Sigmoid colon (tissue), 7 donors: ENCODE results near the gene TSEN54. TPM values are rescaled to one million over a fixed set of nuclear protein-coding genes. Genes with fewer than 3 reads are reported as not detected.

Experiments
- DNase-seq: peaks from one replicate; pipeline ENCODE4 v3.0.0-alpha.2; 2019
- H3K27ac ChIP-seq, 4 donors: fragments of 200-600 bp; sonication (generic); one replicate each; pipeline ENCODE4 v1.5.1; 2016 to 2019; ENCODE audit warnings: mild to moderate bottlenecking in 1 of 4
- H3K27me3 ChIP-seq, 3 donors: fragments of 200-600 bp; sonication (generic); one replicate each; pipeline ENCODE4 v1.5.1; 2019; ENCODE audit warnings: mild to moderate bottlenecking in 1 of 3
- H3K36me3 ChIP-seq, 4 donors: fragments of 200-600 bp; sonication (generic); one replicate each; pipeline ENCODE4 v1.5.1; 2016 to 2019
- H3K4me1 ChIP-seq, 4 donors: fragments of 200-600 bp; sonication (generic); one replicate each; pipeline ENCODE4 v1.5.1; 2017 to 2019
- H3K4me3 ChIP-seq, 4 donors: fragments of 200-600 bp; sonication (generic); one replicate each; pipeline ENCODE4 v1.5.1; 2017 to 2019; ENCODE audit warnings: mild to moderate bottlenecking in 2 of 4, moderate library complexity in 1 of 4
- H3K9me3 ChIP-seq, 4 donors: fragments of 200-600 bp in 3 of 4; sonication (generic) in 3 of 4; one replicate each; pipeline versions ENCODE4 v1.5.1 to v1.6.1; 2013 to 2019
- EP300 ChIP-seq, 4 donors: sonication (generic); formaldehyde crosslinking; IDR thresholded peaks; one replicate each; pipeline ENCODE4 v1.6.1; 2017; ENCODE audit warnings: antibody characterized with exemption in 4 of 4
- POLR2A ChIP-seq, 2 donors: fragments of 450-650 bp; IDR thresholded peaks; one replicate each; pipeline ENCODE4 v1.6.1; 2016; ENCODE audit warnings: antibody characterized with exemption in 2 of 2, mild to moderate bottlenecking in 2 of 2, moderate library complexity in 2 of 2
- POLR2AphosphoS5 ChIP-seq, 4 donors: sonication (generic); formaldehyde crosslinking; IDR thresholded peaks; one replicate each; pipeline ENCODE4 v1.6.1; 2017; ENCODE audit warnings: antibody characterized with exemption in 4 of 4
- WGBS, 2 donors: extraction: QIAGEN DNeasy Blood & Tissue Kit; methylation state at CpG; one replicate each; pipeline ENCODE4 v1.1.7; 2013; 5-methylcytosine and 5-hydroxymethylcytosine counted together
- intact Hi-C: fragments of 100-400 bp; cut with DNase I; formaldehyde crosslinking; loops from one replicate; pipeline ENCODE4 v1.15.1; 2023
- polyA plus RNA-seq, 3 donors: library from polyadenylated mRNA; stranded (reverse); fragments of 200-250 nt; gene quantifications; one replicate each; pipeline ENCODE4 v1.2.3, GENCODE V29; 2013
- total RNA-seq, 4 donors: library from RNA; depleted of rRNA; stranded (reverse); fragments of >200 nt; gene quantifications; one replicate each; pipeline ENCODE4 v1.1.0, GENCODE V29; 2016
- TF ChIP-seq, protein P1 (sequence below), 4 experiments: fragments of 450-650 bp in 3 of 4; fragments of 200-600 bp in 1 of 4; IDR thresholded peaks; one replicate each; pipeline ENCODE4 v1.5.1; 2016 to 2019; ENCODE audit warnings: antibody characterized with exemption in 4 of 4, mild to moderate bottlenecking in 3 of 4, moderate library complexity in 2 of 4
- donor health status: healthy with polysubstance abuse.
- donor health status: Bipolar disorder and iron deficiency.
- donor health status: healthy.

The TSEN54 gene
- total and polyA plus RNA-seq, 7 donors: 11.1 to 43.7 (median 25.3) TPM

DNA sequence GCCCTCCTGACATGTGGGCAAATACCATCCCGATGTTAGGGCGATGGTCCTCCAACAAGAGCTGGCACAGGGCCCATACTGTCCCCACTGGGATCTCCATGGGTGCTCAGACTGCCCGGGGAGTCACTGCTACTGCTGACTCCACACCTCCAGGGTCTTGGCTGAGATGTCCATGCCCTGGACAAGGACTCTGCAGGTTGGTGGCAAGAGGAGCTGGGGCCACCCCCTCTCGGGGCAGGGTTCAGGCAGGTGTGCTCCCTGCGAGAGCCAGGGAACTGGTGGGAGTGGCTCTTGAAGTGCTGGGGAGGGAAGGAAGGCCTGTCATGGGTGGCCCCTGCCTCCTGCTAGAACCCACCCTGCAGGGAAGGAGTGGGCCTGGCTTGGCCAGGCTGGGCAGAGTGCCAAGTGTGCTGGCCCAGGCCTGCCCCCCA, 7.4 kb upstream of the TSEN54 start:
- TF ChIP-seq EP300 (IDR thresholded peaks at IDR 0.05) (no peak), POLR2AphosphoS5 (IDR thresholded peaks at IDR 0.05) (no peak), POLR2A (IDR thresholded peaks at IDR 0.05) (no peak)
- TF ChIP-seq, protein P1, sequence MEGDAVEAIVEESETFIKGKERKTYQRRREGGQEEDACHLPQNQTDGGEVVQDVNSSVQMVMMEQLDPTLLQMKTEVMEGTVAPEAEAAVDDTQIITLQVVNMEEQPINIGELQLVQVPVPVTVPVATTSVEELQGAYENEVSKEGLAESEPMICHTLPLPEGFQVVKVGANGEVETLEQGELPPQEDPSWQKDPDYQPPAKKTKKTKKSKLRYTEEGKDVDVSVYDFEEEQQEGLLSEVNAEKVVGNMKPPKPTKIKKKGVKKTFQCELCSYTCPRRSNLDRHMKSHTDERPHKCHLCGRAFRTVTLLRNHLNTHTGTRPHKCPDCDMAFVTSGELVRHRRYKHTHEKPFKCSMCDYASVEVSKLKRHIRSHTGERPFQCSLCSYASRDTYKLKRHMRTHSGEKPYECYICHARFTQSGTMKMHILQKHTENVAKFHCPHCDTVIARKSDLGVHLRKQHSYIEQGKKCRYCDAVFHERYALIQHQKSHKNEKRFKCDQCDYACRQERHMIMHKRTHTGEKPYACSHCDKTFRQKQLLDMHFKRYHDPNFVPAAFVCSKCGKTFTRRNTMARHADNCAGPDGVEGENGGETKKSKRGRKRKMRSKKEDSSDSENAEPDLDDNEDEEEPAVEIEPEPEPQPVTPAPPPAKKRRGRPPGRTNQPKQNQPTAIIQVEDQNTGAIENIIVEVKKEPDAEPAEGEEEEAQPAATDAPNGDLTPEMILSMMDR (IDR thresholded peaks at IDR 0.05): no peak
- no peak overlapping the region for H3K4me3 ChIP-seq
- 37 to 68% methylated on average over 5 of the region's 5 CpGs for WGBS, 2 donors
- peaks cover 0 to 62% (median 59%) of the 10 kb centered on the region in 4 donors for H3K4me1 ChIP-seq
- intact Hi-C loops: no loop called here
- no peak for DNase-seq
- H3K36me3 ChIP-seq: peaks cover 0 to 34% (median 26%) of the 10 kb centered on the region in 4 donors
- no peaks in the 10 kb centered on the region for H3K9me3 ChIP-seq
- H3K27me3 ChIP-seq: no peaks in the 10 kb centered on the region
- peak overlapping the region; percentile 65 to 91 (median 88) for H3K27ac ChIP-seq

GRCh38 chr17:75509528-75510258, 6.6 kb upstream of the TSEN54 start:
- no peak for DNase-seq
- no peak for TF ChIP-seq EP300 (IDR thresholded peaks at IDR 0.05)
- TF ChIP-seq, protein P1 (IDR thresholded peaks at IDR 0.05): no peak
- peak in 1 of 4 donors; percentile 35 for TF ChIP-seq POLR2AphosphoS5 (IDR thresholded peaks at IDR 0.05)
- TF ChIP-seq POLR2A (IDR thresholded peaks at IDR 0.05): no peak
- WGBS, 2 donors: 85 to 89% methylated on average over 19 of the region's 19 CpGs
- H3K4me3 ChIP-seq: no peak overlapping the region
- peak overlapping the region; percentile 65 to 91 (median 88) for H3K27ac ChIP-seq
- H3K27me3 ChIP-seq: no peaks in the 10 kb centered on the region
- H3K9me3 ChIP-seq: no peaks in the 10 kb centered on the region
- peaks cover 0 to 27% (median 23%) of the 10 kb centered on the region in 4 donors for H3K36me3 ChIP-seq
- intact Hi-C loops: loop anchor here (5.0 kb wide), 1 partner anchor 32 kb away; no protein-coding TSS in a partner anchor
- H3K4me1 ChIP-seq: peaks cover 0 to 69% (median 66%) of the 10 kb centered on the region in 4 donors

DNA sequence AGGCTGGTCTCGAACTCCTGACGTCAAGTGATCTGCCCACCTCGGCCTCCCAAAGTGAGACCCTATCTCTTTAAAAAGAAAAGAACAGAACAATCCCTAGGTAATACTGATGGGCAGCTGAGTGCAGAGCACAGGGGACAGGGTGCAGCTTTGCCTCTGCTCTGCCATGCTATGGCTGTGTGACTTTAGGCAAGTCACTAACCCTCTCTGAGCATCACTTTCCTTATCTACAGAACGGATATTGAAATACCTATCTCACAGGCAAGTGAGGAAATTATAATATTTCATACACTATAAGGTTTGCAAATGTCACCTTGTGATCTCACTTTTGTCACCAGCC, 5.1 kb upstream of the TSEN54 start:
- Histone ChIP-seq H3K4me3 (no peak overlapping the region), H3K27me3 (no peaks in the 10 kb centered on the region), H3K4me1 (peaks cover 5 to 79% (median 66%) of the 10 kb centered on the region in 4 donors), H3K36me3 (peaks cover 0 to 12% (median 12%) of the 10 kb centered on the region in 4 donors), H3K9me3 (no peaks in the 10 kb centered on the region), H3K27ac (peak overlapping the region; percentile 41 to 91 (median 88))
- 86 to 91% methylated on average over 4 of the region's 4 CpGs for WGBS, 2 donors
- intact Hi-C loops: loop anchor here (5.0 kb wide), 1 partner anchor 34 kb away; no protein-coding TSS in a partner anchor
- TF ChIP-seq, protein P1 (IDR thresholded peaks at IDR 0.05): no peak
- TF ChIP-seq EP300 (IDR thresholded peaks at IDR 0.05) (no peak), POLR2AphosphoS5 (IDR thresholded peaks at IDR 0.05) (no peak), POLR2A (IDR thresholded peaks at IDR 0.05) (no peak)
- DNase-seq: no peak

GRCh38 chr17:75511610-75512575, 4.4 kb upstream of the TSEN54 start:
- Histone ChIP-seq H3K36me3 (peaks cover 0 to 6% (median 5%) of the 10 kb centered on the region in 4 donors), H3K4me1 (peaks cover 5 to 82% (median 67%) of the 10 kb centered on the region in 4 donors), H3K27me3 (no peaks in the 10 kb centered on the region), H3K27ac (peak overlapping the region; percentile 41 to 91 (median 88)), H3K4me3 (peak overlapping the region in 2 of 4 donors; percentile 3 to 16), H3K9me3 (no peaks in the 10 kb centered on the region)
- no peak for TF ChIP-seq EP300 (IDR thresholded peaks at IDR 0.05)
- TF ChIP-seq POLR2A (IDR thresholded peaks at IDR 0.05): no peak
- no peak for TF ChIP-seq POLR2AphosphoS5 (IDR thresholded peaks at IDR 0.05)
- TF ChIP-seq, protein P1 (IDR thresholded peaks at IDR 0.05): no peak
- DNase-seq: no peak
- intact Hi-C loops: loop anchor here (5.0 kb wide), 1 partner anchor 35 kb away; no protein-coding TSS in a partner anchor
- whole genome bisulfite sequencing, 2 donors: 53 to 71% methylated on average over 13 of the region's 13 CpGs
